Ovary (tissue), 9 donors: ENCODE data around the gene GOLGA2. TPM values are rescaled to one million over a fixed set of nuclear protein-coding genes. Genes with fewer than 3 reads are reported as not detected.

ENCODE experiments used
- DNase-seq, 5 donors: peaks; one replicate each; pipeline ENCODE4 v3.0.0-alpha.2; 2019 to 2020
- H3K27ac ChIP-seq, 2 donors: fragments of 200-600 bp; one replicate each; pipeline versions ENCODE4 v1.5.1 to v1.8.0; 2019 to 2022
- H3K27me3 ChIP-seq: fragments of 200-600 bp; one replicate; pipeline ENCODE4 v1.8.0; 2022
- H3K36me3 ChIP-seq: fragments of 200-600 bp; sonication (generic); one replicate; pipeline ENCODE4 v1.5.1; 2019
- H3K4me1 ChIP-seq: one replicate; pipeline ENCODE4 v1.8.1; 2013; ENCODE audit warnings: mild to moderate bottlenecking, moderate library complexity; ENCODE audit not compliant: insufficient read depth
- H3K4me3 ChIP-seq: fragments of 200-600 bp; sonication (generic); one replicate; pipeline ENCODE4 v1.5.1; 2017
- H3K9me3 ChIP-seq, 2 donors: fragments of 200-600 bp in 1 of 2; sonication (generic) in 1 of 2; one replicate each; pipeline versions ENCODE4 v1.5.1 to v1.8.1; 2013 to 2019; ENCODE audit warnings: mild to moderate bottlenecking in 1 of 2, moderate library complexity in 1 of 2
- CTCF ChIP-seq, 3 donors: fragments of 450-650 bp in 2 of 3; fragments of 200-600 bp in 1 of 3; IDR thresholded peaks; one replicate each; pipeline versions ENCODE4 v1.5.1 to v1.8.0; 2016 to 2022; ENCODE audit warnings: antibody characterized with exemption in 3 of 3, mild to moderate bottlenecking in 1 of 3
- EP300 ChIP-seq: sonication (generic); formaldehyde crosslinking; IDR thresholded peaks from one replicate; pipeline ENCODE4 v1.6.1; 2017; ENCODE audit warnings: antibody characterized with exemption
- POLR2A ChIP-seq: fragments of 450-650 bp; IDR thresholded peaks from one replicate; pipeline ENCODE4 v1.6.1; 2017; ENCODE audit warnings: antibody characterized with exemption, mild to moderate bottlenecking, moderate library complexity
- WGBS, 3 donors: extraction: QIAGEN DNeasy Blood & Tissue Kit in 1 of 3; methylation state at CpG; one replicate each; pipeline versions ENCODE4 v1.1.5 to v1.1.7; 2013 to 2017; 5-methylcytosine and 5-hydroxymethylcytosine counted together
- intact Hi-C, 4 donors: fragments of 100-400 bp; cut with DNase I; formaldehyde crosslinking; loops; one replicate each; pipeline versions ENCODE4 v1.11.0 to v1.15.1; 2022 to 2023
- polyA plus RNA-seq, 2 donors: library from polyadenylated mRNA; stranded (reverse); fragments of 200-250 nt in 1 of 2; fragments of 350-450 nt in 1 of 2; fragmentation: Illumina TruSeq in 1 of 2; extraction: RNeasy Lipid Tissue Mini Kit (QIAGEN cat#74804) in 1 of 2; gene quantifications; one replicate each; pipeline ENCODE4 v1.2.3, GENCODE V29; 2013 to 2014
- total RNA-seq, 7 donors: library from RNA; depleted of rRNA in 2 of 7; stranded (reverse); fragments of >200 nt in 2 of 7; fragmentation: NEBNext Ultra II Directional in 3 of 7; extraction: Animal tissue kit (Norgen Biotek cat#: 25700) in 3 of 7; gene quantifications; one replicate each; pipeline versions ENCODE4 v1.1.0 to v1.2.4, GENCODE V29; 2016 to 2023
- donor health status: DM: no; HTN: no; CAD: no; lungs with moderate emphysema.
- donor health status: DM: no; HTN: no; CAD: no.
- donor health status: Bipolar disorder and iron deficiency.
- donor health status: DM: yes; HTN: yes; CAD: no.
- donor health status: DM: no; HTN: no; CAD: no.
- donor health status: DM: yes; HTN: yes; CAD: no.

Gene GOLGA2
- total and polyA plus RNA-seq, 9 donors = 53.2 to 117 (median 107) TPM

- Histone ChIP-seq H3K36me3 (no peaks in the 10 kb centered on the region), H3K27me3 (no peaks in the 10 kb centered on the region), H3K4me1 (peaks cover 2% of the 10 kb centered on the region), H3K9me3 (no peaks in the 10 kb centered on the region), H3K27ac (no peak overlapping the region), H3K4me3 (no peak overlapping the region)
- TF ChIP-seq POLR2A = no peak
- TF ChIP-seq EP300 = no peak
- no peak for TF ChIP-seq CTCF (IDR thresholded peaks at IDR 0.05)
- DNase-seq = no peak
- intact Hi-C loops = no loop called here
- WGBS, 3 donors = 57 to 67% (median 67%) methylated on average over 5 of the region's 5 CpGs
Observed at GRCh38 chr9:128271512-128271911, 4.3 kb downstream of the GOLGA2 start.

GRCh38 chr9:128271112-128271511, 4.7 kb downstream of the GOLGA2 start:
- intact Hi-C loops = no loop called here
- Histone ChIP-seq H3K36me3 (no peaks in the 10 kb centered on the region), H3K9me3 (no peaks in the 10 kb centered on the region), H3K4me3 (no peak overlapping the region), H3K27me3 (no peaks in the 10 kb centered on the region), H3K4me1 (peaks cover 2% of the 10 kb centered on the region), H3K27ac (no peak overlapping the region)
- TF ChIP-seq POLR2A (no peak), CTCF (IDR thresholded peaks at IDR 0.05) (no peak), EP300 (no peak)
- 82 to 93% (median 90%) methylated on average over 3 of the region's 3 CpGs for WGBS, 3 donors
- DNase-seq = no peak

GRCh38 chr9:128266868-128267590, 8.8 kb downstream of the GOLGA2 start:
- Histone ChIP-seq H3K4me1 (no peaks in the 10 kb centered on the region), H3K9me3 (no peaks in the 10 kb centered on the region), H3K36me3 (no peaks in the 10 kb centered on the region), H3K27me3 (no peaks in the 10 kb centered on the region), H3K4me3 (no peak overlapping the region), H3K27ac (no peak overlapping the region)
- TF ChIP-seq POLR2A (no peak), CTCF (IDR thresholded peaks at IDR 0.05) (no peak), EP300 (no peak)
- 85 to 86% (median 86%) methylated on average over 15 of the region's 15 CpGs for WGBS, 3 donors
- intact Hi-C loops = no loop called here
- DNase-seq = no peak

- no peak overlapping the region for H3K27ac ChIP-seq
- H3K4me1 ChIP-seq = no peaks in the 10 kb centered on the region
- intact Hi-C loops = no loop called here
- no peak for DNase-seq
- TF ChIP-seq CTCF (IDR thresholded peaks at IDR 0.05) (no peak), POLR2A (no peak), EP300 (no peak)
- no peaks in the 10 kb centered on the region for H3K27me3 ChIP-seq
- H3K4me3 ChIP-seq = no peak overlapping the region
- H3K9me3 ChIP-seq = no peaks in the 10 kb centered on the region
- WGBS, 3 donors = 61 to 80% (median 71%) methylated on average over 10 of the region's 10 CpGs
- H3K36me3 ChIP-seq = no peaks in the 10 kb centered on the region
Observed at GRCh38 chr9:128265348-128265847, 10.4 kb downstream of the GOLGA2 start.
